Mucosa of rectum (tissue), 2 donors: Measurements from ENCODE around the gene ADCY3.
A peak's percentile ranks its signal among the peaks of the same experiment; 100 is the strongest.

Experiments used
- H3K27ac ChIP-seq, 2 donors: one replicate each; pipeline ENCODE4 v1.7.0; 2013; ENCODE audit warnings: inconsistent platforms in 2 of 2, low read depth in 2 of 2, low read length in 2 of 2
- H3K27me3 ChIP-seq, 2 donors: one replicate each; pipeline ENCODE4 v1.7.0; 2013; ENCODE audit warnings: low read length in 2 of 2; ENCODE audit not compliant: control insufficient read depth in 2 of 2, insufficient read depth in 2 of 2
- H3K36me3 ChIP-seq, 2 donors: one replicate each; pipeline ENCODE4 v1.7.0; 2013; ENCODE audit warnings: low read length in 2 of 2; ENCODE audit not compliant: control insufficient read depth in 2 of 2, insufficient read depth in 2 of 2
- H3K4me1 ChIP-seq, 2 donors: one replicate each; pipeline ENCODE4 v1.7.0; 2013; ENCODE audit warnings: low read length in 2 of 2, mild to moderate bottlenecking in 1 of 2; ENCODE audit not compliant: control insufficient read depth in 2 of 2, insufficient read depth in 2 of 2
- H3K4me3 ChIP-seq, 2 donors: one replicate each; pipeline ENCODE4 v1.7.0; 2013; ENCODE audit warnings: low read length in 2 of 2
- H3K9ac ChIP-seq, 2 donors: one replicate each; pipeline ENCODE4 v1.7.0; 2013; ENCODE audit warnings: low read length in 2 of 2, low read depth in 1 of 2, mild to moderate bottlenecking in 1 of 2
- H3K9me3 ChIP-seq, 2 donors: one replicate each; pipeline ENCODE4 v1.7.0; 2013; ENCODE audit warnings: low read length in 2 of 2; ENCODE audit not compliant: control insufficient read depth in 2 of 2
- donor health status: healthy.
- donor health status: Normal muscosa, but diverticular disease.

ADCY3 gene

GRCh38 chr2:24928036-24928435 lies 8.0 kb upstream of the ADCY3 start:
- H3K27ac ChIP-seq, result no peak overlapping the region
- peaks cover 6% of the 10 kb centered on the region in 2 donors for H3K4me1 ChIP-seq
- H3K9ac ChIP-seq, result no peak overlapping the region
- H3K4me3 ChIP-seq, result no peak overlapping the region
- H3K36me3 ChIP-seq, result no peaks in the 10 kb centered on the region
- H3K9me3 ChIP-seq, result no peaks in the 10 kb centered on the region
- H3K27me3 ChIP-seq, result no peaks in the 10 kb centered on the region

DNA sequence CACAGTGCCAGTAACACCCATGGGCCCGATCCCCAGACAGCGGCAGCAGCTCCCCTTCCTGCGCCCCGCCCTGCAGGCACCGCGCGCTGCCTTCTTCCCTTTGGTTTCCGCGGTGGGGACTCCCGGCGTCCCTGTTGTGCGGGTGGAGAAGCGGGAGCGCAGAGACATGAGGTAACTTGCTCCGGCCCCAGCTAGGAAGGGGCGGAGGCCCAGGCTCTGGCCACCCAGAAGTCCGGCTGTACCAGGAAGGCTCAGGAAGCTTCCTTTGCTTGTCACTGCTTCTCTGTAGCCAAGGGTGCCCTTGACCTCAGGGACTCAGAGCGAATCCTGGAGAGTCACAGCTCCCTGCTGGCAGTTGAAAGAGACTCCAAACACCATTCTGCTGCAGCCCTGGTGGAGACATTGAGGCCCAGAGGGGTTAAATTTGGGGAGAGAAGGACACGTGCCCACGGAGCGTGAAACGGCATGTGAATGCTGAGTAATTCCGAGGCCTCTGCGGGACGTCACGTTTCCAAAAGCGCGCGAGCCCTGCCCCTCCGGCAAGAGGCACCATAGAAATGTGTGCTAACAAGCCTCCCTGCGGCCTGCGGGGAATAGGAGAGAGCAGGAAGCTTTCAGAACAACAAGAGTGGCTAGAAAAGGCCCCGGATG lies 6.7 kb upstream of the ADCY3 start:
- peak overlapping the region in 1 of 2 donors; percentile 36 for H3K9ac ChIP-seq
- H3K4me3 ChIP-seq, result peak overlapping the region; percentile 37 to 42
- peak overlapping the region in 1 of 2 donors; percentile 21 for H3K27ac ChIP-seq

GRCh38 chr2:24926220-24926601 lies 6.2 kb upstream of the ADCY3 start:
- no peaks in the 10 kb centered on the region for H3K36me3 ChIP-seq
- H3K9me3 ChIP-seq, result no peaks in the 10 kb centered on the region
- no peaks in the 10 kb centered on the region for H3K27me3 ChIP-seq
- H3K27ac ChIP-seq, result peak overlapping the region in 1 of 2 donors; percentile 21
- H3K4me1 ChIP-seq, result peaks cover 6% of the 10 kb centered on the region in 2 donors
- H3K4me3 ChIP-seq, result peak overlapping the region in 1 of 2 donors; percentile 42
- H3K9ac ChIP-seq, result peak overlapping the region in 1 of 2 donors; percentile 36

More for the DNA sequence above, 6.7 kb upstream of the ADCY3 start:
- H3K9me3 ChIP-seq, result no peaks in the 10 kb centered on the region
- H3K36me3 ChIP-seq, result no peaks in the 10 kb centered on the region
- H3K4me1 ChIP-seq, result peaks cover 6% of the 10 kb centered on the region in 2 donors
- no peaks in the 10 kb centered on the region for H3K27me3 ChIP-seq

- no peaks in the 10 kb centered on the region for H3K27me3 ChIP-seq
- H3K36me3 ChIP-seq, result no peaks in the 10 kb centered on the region
- no peak overlapping the region for H3K9ac ChIP-seq
- H3K27ac ChIP-seq, result no peak overlapping the region
- H3K4me3 ChIP-seq, result no peak overlapping the region
- H3K4me1 ChIP-seq, result peaks cover 6% of the 10 kb centered on the region in 2 donors
- no peaks in the 10 kb centered on the region for H3K9me3 ChIP-seq
These were observed 5.8 kb upstream of the ADCY3 start for GRCh38 chr2:24925815-24926214.

- no peak overlapping the region for H3K27ac ChIP-seq
- H3K4me3 ChIP-seq, result no peak overlapping the region
- H3K9ac ChIP-seq, result no peak overlapping the region
- H3K4me1 ChIP-seq, result peaks cover 6 to 9% of the 10 kb centered on the region in 2 donors
- H3K27me3 ChIP-seq, result no peaks in the 10 kb centered on the region
- no peaks in the 10 kb centered on the region for H3K9me3 ChIP-seq
- no peaks in the 10 kb centered on the region for H3K36me3 ChIP-seq
These were observed 4.7 kb upstream of the ADCY3 start for GRCh38 chr2:24924732-24925131.

DNA sequence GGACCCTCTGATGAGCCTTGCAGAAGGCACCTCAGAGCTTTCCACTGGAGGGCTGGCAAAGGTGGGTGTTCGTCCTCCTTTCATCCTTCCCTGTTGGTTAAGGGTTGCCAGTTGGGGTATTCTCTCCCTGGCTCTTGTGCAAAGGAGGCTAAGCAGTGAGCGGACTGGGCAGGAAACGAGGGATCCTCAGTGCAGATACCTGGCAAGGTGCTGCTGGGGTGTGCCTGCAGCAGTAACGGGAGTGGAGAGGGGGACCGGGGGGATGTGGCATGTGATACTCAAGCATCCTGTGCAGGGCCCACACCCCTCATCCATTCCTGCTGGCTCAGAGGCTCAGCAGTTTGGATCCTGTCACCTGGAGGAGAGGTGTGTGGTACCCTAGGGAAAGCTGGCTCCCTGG lies 4.2 kb upstream of the ADCY3 start:
- Histone ChIP-seq H3K9me3 (no peaks in the 10 kb centered on the region), H3K27me3 (no peaks in the 10 kb centered on the region), H3K4me3 (no peak overlapping the region), H3K9ac (no peak overlapping the region), H3K4me1 (peaks cover 6 to 11% of the 10 kb centered on the region in 2 donors), H3K27ac (no peak overlapping the region), H3K36me3 (no peaks in the 10 kb centered on the region)

- H3K9me3 ChIP-seq, result no peaks in the 10 kb centered on the region
- H3K9ac ChIP-seq, result no peak overlapping the region
- peaks cover 16 to 22% of the 10 kb centered on the region in 2 donors for H3K4me1 ChIP-seq
- H3K27ac ChIP-seq, result no peak overlapping the region
- no peaks in the 10 kb centered on the region for H3K27me3 ChIP-seq
- H3K4me3 ChIP-seq, result no peak overlapping the region
- no peaks in the 10 kb centered on the region for H3K36me3 ChIP-seq
These were observed 3.1 kb upstream of the ADCY3 start for GRCh38 chr2:24923106-24923505.

- no peak overlapping the region for H3K9ac ChIP-seq
- no peaks in the 10 kb centered on the region for H3K36me3 ChIP-seq
- no peaks in the 10 kb centered on the region for H3K27me3 ChIP-seq
- no peaks in the 10 kb centered on the region for H3K9me3 ChIP-seq
- H3K27ac ChIP-seq, result no peak overlapping the region
- peaks cover 19 to 26% of the 10 kb centered on the region in 2 donors for H3K4me1 ChIP-seq
- no peak overlapping the region for H3K4me3 ChIP-seq
These were observed 2.5 kb upstream of the ADCY3 start for GRCh38 chr2:24922556-24922955.

GRCh38 chr2:24920809-24921441 lies 888 bp upstream of the ADCY3 start:
- Histone ChIP-seq H3K27ac (no peak overlapping the region), H3K4me3 (peak overlapping the region; percentile 53 to 71), H3K9me3 (no peaks in the 10 kb centered on the region), H3K27me3 (no peaks in the 10 kb centered on the region), H3K36me3 (no peaks in the 10 kb centered on the region), H3K4me1 (peaks cover 16 to 21% of the 10 kb centered on the region in 2 donors), H3K9ac (peak overlapping the region in 1 of 2 donors; percentile 49)

- Histone ChIP-seq H3K27me3 (no peaks in the 10 kb centered on the region), H3K36me3 (no peaks in the 10 kb centered on the region), H3K4me3 (peak overlapping the region; percentile 58 to 76), H3K27ac (peak overlapping the region; percentile 24 to 49), H3K9ac (peak overlapping the region; percentile 35 to 67), H3K9me3 (no peaks in the 10 kb centered on the region), H3K4me1 (peaks cover 20 to 25% of the 10 kb centered on the region in 2 donors)
These were observed 435 bp downstream of the ADCY3 start for GRCh38 chr2:24919506-24920097.
